KG1 (cell line): ENCODE results near the gene RO60.
"Not testable (repeated sequence)": the region's sequence is repeated elsewhere in the genome, so short reads cannot be mapped to it uniquely, and the experiment has no call there.

Experiments used
- DNase-seq: peaks from one replicate; lab custom pipeline; 2025; lab: John Stamatoyannopoulos, UW

RO60 gene

DNA sequence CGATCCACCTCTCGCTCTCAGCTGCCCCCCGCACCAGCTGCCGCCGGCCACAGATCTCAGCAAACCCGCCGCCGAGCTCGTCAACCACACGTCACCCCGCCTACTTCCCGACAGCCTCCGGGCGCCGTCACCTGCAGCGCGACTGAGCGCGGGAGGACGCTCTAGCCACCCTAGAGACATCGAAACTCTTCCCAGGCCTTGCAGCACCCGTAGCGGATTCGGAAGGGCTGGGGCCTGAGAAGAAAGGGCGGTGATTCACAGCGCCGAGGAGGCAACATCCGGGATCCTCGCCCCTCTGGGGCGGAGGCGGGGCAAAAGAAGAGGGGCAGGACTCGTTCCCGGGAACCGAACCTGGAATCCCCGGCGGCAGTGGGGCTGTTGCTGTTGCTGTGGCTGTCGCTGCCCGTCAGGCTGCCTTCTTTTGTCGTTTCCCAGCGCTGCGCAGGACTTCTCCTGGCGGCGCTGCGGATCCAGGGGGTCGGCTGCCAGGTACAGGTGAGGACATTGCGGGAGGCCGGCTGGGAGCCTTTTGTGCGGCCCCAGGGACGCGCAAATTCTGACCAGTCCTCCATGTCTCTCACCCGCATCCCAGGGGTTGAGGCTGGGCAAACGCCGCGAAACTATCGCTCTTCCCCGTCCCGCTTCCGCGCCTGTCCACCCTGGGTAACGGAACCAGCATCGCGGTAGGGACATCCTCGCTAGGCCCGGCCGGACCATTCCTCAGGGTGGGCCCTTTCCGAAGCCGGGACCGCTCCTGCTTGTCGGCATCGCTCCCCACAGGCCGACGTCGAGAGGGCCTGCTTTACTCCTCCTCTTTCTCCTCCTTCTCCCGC, at the start of gene RO60, which contains the start of gene UCHL5:
RO60 (plus strand) TSS at position 331 of the 833 bp plus-strand sequence. CDS start 9,443 bp downstream, outside the sequence.
UCHL5 (minus strand) TSS at position 79 of the 833 bp plus-strand sequence. CDS start 100 bp downstream, outside the sequence.
- peak; percentile 90 for DNase-seq

DNA sequence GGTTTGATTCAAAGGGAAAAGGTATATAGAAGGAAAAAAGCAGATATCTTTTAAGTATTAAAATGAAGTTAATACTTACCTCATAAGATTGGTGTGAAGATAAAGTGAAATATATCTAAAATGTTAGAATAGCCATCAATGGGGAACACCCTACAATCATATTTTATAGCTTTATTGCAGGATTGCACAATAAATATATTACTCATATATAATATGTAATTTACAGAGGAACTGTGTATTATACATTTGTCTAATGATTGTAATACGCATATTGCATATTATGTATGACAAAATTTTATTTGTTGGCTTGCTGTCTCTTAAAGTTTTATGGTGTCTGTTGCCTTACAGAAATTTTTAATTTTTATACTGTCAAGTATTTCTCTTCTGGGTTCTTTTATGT, 48.0 kb upstream of the RO60 start:
- DNase-seq = no peak

DNA sequence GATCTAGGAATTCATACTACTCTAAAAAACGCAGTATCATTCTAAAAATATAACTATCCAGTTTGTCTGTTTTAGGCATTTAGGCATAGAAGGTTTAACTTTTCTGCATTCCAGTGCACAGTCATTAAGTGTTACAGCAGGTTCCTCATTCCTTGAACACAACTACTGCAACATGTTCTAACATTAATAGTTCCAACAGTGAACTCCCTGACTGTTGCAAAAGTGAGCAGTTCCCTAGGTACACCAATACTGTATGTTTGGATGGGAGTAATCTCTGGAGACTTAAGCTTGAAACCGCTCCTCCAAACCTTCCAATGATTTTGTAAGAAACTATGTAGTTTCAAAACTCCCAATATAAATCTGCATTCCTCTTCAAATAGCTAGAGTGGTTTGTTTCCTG, 46.4 kb upstream of the RO60 start:
- DNase-seq = no peak

DNA sequence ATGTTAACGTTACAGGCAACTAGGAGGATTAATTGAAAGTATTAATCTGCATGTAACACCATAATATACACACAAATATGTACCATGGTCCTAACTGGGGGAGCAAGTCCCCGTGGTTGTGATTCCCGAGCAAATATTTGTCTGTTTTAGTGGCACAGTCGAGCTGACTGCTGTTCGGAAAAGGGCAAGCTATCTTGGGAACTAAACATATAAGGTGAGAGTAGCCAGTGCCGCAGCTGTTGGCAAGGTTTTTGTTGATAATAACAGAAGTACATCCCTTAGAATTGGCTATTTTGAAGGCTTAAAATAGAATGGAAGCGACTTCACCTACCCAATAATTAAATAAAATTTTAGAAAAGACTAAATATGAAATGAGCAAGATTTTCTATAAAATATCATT, 45.7 kb upstream of the RO60 start:
- DNase-seq = no peak

DNA sequence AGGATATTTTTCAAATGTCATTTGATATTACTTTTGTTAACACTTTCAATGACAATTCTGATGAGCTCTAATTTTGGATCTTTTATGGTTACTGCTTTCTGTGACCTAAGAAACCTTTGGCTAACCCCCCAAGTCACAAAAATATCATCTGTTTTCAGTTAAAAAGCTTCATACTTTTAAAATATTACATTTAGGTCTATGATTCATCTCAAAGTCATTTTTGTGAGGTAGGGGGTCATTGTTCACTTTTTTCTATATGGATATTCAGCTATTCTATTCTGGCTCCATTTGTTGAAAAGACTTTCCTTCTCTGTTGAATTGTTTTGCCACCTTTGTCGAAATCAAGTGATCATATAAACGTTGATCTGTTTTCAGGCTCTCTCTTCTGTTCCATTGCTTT, 45.0 kb upstream of the RO60 start:
- no peak for DNase-seq

DNA sequence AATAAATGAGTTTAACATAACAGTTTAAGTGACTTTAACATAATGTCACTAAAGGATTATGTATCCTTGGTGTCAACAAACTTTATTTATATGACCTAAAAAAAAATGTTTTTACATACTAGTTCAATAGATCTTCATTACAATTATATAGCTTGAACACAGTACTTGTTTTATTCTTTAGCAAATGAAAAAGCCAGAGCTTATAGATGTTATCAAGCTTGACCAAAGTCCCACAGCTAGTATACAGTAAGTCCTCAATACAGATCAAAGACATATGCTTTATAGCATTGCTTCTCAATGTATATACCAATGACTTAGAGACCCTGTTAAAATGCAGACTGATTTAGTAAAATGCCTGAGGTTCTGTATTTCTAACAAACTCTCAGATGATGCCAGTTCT, 42.6 kb upstream of the RO60 start:
- DNase-seq = no peak

DNA sequence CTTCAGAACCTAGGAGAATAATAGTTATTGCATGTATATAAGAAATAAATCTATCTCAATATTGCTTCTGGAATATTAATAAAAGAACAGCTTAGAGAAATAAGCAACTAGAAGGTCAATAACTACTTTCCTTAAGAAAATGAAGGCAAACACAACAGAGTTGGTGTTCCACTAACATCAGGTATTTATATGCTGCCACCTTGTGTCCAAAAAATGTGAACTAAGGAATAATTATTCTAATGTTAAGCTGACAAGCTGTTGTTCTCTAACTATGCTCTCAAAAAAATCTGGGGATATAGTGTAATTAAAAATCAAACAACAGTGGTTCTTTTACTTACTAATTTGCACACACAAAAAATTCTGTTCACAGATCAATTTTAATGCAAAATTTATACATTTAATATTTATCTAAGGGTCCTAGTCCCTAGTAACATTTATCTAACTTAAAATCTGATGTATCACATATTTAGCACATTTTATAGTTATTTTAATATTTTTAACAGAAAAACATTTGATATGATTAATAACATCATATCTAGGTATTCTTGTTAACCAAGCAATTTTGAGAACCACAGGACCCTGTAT, 39.9 kb upstream of the RO60 start:
- DNase-seq = peak; percentile 12

DNA sequence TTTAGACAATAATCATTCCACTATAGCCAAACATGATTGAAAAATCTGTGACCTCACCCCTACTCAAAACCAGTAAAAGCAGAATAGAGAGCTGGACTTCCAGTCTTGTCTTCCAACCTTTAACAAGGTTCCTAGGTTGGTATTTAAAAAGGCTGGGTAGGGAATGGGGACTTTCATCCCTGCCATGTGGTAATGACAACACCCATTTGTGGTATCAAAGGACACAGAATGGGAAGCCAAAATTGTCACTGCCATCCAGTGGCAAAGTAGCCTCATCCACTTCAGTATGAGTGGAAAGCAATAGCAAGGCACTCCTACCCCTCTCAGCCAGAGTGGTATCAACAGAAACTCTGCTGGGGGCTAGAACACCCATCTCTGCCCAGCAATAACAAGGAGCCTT, 34.2 kb upstream of the RO60 start:
- DNase-seq = no peak

DNA sequence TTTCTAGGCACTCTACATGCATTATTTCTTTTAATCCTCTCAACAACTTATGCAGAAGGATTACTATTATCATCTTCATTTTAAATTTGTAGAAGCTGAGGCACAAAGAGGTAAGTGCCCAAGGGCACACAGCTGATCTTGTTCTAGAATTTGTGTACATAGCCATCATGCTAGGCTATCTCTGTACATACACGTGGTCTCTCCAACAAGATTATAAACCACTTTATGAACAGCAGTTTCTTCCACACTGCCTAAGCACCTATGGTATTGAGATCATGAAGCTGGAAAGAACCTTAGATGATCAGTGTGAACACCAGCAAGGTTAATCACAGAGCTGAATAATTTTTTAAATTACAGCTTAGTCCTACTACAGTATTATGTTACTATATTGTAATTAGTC, 29.1 kb upstream of the RO60 start:
- no peak for DNase-seq

DNA sequence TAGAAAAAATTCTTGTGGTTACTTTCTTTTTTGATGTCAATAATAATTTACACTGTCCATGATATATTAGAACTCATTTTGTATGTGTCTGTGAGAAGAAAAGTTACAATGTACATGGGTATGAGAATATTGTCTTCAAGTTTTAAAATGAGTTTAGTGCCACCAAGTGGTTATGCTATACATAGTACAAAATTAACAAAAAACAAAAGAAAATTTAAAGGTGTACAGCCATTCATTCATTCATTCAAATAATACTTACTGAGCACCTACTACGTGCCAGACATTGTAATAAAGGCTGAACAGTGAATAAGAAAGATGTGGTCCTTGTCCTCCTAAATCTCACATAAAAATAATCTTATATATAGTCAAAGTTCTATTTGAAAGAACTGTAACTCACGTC, 28.0 kb upstream of the RO60 start:
- DNase-seq = no peak

DNA sequence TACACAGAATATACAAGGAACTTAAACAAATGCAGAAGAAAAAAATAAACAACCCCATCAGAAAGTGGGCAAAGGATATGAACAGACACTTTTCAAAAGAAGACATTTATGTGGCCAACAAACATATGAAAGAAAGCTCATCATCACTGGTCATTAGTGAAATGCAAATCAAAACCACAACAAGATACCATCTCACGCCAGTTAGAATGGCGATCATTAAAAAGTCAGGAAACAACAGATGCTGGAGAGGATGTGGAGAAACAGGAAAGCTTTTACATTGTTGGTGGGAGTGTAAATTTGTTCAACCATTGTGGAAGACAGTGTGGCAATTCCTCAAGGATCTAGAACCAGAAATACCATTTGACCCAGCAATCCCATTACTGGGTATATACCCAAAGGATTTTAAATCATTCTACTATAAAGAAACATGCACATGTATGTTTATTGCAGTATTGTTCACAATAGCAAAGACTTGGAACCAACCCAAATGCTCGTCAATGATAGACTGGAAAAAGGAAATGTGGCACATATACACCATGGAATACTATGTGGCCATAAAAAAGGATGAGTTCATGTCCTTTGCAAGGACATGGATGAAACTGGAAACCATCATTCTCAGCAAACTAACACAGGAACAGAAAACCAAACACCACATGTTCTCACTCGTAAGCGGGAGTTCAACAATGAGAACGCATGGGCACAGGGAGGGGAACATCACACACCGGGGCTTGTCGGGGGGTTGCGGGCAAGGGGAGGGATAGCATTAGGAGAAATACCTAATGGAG, 26.6 kb upstream of the RO60 start:
- not testable (repeated sequence) for DNase-seq

DNA sequence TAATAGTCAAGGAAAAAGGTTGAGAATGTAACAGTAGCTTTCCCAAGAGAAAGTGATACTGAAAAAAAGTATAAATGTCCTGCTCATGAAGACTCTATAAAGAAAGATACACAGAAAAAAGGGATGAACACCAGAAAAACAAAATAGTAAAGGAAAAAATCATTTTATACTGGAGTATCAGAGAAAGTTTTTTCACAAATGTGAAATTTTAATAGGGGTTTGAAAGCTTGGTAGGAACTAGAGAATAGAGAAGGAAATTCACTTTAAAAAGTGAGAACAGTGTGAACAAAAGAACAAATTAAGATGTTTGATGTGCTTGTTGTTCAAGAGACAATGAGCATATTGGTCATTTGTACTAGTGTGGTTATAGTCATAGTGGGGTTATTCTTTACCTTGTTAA, 25.8 kb upstream of the RO60 start:
- no peak for DNase-seq

DNA sequence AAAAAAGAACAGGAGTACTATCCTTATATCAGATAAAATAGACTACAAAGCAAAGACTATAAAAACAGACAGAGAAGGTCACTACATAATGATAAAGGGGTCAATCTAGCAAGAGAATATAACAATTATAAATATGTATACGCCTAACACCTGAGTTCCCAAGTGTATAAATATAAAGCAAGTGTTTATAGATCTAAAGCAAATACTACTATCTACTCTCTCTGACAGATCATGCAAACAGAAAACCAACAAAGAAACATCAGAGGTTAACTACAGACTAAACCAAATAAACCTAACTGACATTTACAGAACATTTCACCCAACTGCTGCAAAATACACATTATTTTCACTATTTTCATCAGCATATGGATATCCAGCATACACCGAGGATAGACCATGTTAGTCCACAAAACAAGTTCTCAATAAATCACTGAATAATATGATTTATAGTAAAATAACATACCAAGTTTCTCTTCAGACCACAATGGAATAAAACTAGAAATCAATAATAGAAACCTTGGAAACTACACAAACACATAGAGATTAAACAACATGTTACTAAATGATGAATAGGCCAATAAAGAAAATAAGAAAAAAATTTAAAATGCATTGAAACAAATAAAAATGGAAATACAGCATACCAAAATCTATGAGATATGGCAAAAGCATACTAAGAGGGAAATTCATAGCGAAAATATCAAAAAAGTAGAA, 22.9 kb upstream of the RO60 start:
- DNase-seq = no peak

DNA sequence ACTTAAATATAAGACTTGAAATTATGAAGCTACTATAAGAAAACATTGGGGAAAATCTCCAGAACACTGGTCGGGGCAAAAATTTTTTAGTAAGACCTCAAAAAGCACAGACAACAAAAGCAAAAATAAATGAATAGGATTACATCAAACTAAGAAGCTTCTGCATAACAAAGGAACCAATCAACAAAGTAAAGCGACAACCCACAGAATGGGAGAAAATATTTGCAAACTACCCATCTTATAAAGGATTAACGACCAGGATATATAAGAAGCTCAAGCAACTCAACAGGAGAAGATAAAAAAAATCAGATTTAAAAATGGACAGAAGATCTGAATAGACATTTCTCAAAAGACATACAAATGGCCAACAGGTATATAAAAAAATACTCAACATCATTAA, 19.4 kb upstream of the RO60 start:
- no peak for DNase-seq

DNA sequence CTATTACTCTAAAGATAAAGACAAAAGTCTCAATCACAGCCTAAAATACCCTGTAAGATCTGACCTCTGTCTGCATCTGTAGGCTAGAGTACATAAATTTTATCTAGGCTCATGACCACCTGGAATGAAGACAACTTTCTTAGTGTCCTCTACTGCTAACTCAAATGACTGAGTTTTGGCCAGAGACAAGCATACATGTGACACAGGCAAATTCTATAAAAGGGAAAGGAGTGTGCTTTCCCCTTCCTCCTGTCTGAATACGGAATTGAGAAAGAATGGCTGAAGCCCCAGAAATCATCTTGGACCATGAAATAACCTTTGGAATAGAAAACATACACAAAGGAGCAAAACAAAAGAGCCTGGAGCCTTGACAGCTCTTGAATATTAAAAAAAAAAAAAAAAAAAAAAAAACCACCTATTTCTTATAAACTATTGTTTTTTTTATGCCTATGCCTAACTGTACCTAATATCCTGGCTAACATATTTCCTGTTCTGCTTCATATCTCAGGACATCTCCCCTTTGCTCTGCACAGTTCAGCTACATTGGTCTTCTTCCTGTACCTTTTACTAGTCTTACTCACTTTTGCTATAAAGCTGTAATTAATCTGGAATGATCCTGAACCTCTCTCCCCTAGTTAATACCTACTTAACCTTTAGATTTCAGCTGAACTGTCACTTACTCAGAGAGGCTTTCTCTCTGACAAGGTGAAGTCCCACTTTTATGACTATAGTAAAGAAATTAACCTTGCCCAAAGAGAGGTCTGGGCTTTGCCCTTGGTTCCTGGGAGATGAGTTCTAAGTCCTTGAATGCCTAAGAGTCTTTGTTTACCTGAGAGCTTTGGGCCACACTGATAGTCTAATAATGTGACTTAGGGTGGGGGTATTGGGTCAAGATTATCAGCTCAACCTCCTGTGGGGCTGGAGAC, 16.4 kb upstream of the RO60 start:
- DNase-seq = no peak

DNA sequence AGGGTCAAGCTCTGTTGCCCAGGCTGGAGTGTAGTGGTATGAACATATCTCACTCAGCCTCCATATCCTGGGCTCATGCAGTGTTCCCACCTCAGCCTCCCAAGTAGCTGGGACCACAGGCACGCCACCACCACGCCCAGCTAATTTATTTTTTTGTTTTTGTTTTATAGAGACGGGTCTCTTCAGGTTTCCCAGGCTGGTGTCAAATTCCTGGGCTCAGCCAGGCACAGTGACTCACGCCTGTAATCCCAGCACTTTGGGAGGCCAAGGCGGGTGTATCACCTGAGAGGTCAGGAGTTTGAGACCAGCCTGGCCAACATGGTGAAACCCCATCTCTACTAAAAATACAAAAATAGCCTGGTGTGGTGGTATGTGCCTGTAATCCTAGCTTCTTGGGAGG, 10.5 kb upstream of the RO60 start:
- DNase-seq = not testable (repeated sequence)

DNA sequence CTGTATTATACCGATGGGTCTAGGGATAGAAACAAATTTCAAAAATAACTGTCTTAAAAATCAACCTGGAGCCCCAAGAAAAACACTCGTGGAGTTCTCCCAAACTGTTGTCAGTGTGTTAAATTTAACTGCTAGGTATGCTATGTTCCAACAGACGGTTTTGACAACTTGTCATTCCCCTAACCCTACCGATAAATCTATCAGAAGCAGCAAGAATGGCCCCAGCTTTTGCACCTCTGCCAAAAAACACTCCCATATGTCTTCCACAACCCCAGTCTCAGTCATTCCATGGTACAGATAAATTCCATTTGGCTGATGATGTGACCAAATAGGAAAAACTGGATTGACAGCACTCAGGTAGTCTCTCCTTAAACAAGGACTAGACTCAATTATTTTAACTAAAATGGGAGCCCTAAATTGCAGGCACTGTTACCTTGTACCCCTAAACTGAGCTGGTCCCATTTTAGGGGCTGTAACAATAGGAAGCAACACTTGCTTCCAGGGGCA, 5.2 kb upstream of the RO60 start:
- no peak for DNase-seq

DNA sequence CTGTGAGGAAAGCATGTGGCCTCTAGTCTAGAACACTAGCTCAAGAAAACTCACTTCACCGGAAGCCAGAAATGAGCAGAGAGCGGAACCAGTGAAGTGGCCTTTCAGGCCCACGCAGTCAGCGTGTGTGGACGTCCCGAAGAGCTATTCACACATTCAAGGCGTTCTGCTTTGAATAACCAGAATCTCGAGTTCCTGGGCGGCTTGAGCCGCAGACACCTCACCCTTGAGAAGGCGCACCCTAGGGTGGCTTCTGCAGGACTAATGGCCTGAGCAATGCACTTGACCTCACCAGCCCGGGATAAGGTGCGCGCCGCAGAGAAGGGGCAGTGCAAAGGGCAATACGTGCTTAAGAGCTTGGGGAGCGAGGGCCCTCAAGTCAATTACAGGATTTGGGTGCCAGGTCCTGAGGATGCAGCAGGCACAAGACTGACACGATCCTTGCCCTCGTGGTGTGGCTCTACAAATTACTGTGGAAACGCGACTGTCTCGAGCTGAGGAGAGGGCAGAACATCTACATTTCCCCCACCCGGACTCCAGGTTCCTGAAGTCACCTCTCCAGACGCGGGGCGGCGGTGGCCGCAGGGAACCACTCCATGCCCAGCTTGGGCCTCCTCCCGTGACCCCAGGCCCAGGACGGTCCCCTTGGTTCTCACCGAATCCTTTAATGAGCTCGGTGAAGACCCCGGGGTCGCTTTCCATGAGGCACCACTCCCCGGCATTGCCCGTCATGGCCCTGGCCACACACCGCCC, 707 bp upstream of the RO60 start:
- peak; percentile 49 for DNase-seq

DNA sequence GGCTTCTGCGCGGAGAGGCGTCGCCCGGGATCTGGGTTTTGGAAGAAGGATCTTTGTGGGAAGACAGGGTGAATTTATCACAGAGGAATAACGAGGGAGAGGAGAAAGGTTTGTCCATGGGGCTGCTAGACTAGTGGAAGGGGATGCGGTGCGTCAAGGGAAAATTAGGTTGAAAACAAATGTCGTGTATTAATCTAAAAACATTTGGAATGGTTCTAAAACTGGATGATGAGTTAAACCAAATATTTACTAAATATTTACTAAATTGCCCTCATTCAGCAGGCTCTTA, 647 bp downstream of the RO60 start:
- DNase-seq = no peak

DNA sequence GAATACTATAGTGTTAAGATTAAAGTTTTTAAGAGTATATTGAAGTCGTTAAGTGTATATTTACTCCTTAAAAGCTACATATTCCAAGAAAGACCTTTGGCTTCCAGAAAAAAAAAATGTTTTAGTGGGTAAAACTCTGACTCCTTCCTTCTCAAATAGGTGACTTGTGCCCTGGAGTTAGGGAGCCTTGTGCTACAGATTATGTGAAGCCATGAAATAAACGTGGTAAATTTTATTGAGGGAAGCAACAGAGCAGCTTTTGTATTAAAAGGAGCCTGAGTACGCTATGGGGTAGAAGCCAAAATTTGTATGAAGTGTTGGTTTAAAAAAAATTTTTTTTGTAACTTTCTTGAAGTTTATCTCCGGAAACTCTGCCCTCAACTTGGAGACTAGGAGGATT, 994 bp downstream of the RO60 start:
- DNase-seq = no peak
